Effector CD8-positive, alpha-beta T cell (primary cell): ENCODE measurements around the gene RBM46.

ENCODE experiments used
- DNase-seq: peaks from one replicate; lab custom pipeline; 2025; lab: John Stamatoyannopoulos, UW
- total RNA-seq, 4 experiments: gene quantifications; one replicate each; lab custom pipeline; 2026; lab: John Stamatoyannopoulos, UW

RBM46 gene, protein sequence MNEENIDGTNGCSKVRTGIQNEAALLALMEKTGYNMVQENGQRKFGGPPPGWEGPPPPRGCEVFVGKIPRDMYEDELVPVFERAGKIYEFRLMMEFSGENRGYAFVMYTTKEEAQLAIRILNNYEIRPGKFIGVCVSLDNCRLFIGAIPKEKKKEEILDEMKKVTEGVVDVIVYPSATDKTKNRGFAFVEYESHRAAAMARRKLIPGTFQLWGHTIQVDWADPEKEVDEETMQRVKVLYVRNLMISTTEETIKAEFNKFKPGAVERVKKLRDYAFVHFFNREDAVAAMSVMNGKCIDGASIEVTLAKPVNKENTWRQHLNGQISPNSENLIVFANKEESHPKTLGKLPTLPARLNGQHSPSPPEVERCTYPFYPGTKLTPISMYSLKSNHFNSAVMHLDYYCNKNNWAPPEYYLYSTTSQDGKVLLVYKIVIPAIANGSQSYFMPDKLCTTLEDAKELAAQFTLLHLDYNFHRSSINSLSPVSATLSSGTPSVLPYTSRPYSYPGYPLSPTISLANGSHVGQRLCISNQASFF
- 0 to 0.09 (median 0) reads per million in 4 experiments for total RNA-seq

DNA sequence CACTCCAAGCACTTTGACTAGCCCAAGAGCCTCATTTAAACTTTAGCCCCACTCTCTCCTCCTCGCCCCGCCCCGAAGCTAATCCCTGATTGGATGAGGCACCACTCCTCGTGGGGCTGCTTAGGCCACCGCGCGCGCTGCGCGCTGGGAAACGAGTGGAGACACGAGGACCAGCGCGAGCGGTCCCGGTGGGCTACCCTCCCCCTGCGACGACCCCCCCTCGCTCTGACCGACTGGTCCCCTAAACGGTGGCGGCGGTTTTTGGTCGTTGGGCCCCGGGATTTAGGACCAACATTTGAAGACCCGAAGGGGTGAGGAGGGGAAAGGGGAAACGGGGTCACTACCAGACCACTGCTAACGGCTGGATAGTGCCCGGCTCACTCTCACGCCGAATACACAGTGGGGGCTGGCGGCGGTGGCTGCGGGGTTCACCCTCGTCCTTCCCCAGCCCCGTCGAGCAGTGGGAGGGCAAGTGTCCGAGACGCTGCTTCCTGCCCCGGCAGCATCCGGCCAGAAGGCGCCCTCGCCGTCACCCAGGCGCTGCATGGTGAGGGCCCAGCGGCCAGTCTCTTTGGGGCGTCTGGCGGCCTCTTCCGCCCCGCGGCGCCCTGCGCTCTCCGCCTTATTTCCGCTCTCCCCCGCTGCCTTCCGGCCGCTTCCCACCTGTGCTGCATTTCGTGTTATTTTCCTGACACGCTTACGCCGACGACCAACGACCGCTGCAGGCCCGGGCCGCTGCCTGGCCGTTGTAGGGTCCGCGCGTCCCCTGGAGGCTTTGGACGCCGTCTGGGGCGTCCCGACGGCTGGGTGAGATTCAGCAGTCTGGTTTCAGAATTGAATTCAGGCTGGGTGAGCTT lies at the start of gene RBM46:
Gene RBM46 (plus strand): TSS at position 147 of the 857 bp plus-strand sequence. CDS start 15,481 bp downstream, outside the sequence.
- no peak for DNase-seq

DNA sequence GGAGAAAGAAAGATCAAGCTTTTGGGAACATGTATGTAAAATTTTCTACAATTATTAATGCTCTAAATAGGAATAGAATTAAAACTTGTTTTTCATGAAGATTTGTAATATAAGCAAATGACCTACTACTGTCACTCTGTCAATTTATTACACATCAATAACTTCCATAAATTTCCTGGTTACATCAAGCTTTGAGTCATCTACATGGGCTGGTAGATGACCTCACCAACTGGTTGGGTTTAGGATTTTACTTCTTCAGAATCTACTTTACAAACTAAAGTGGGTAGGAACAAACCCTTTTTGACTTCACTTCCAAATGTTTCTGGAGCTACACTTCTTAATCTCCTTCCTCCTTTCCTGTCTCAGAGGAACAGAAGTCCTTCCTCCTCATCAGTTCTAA lies 49.3 kb upstream of the RBM46 start:
- no peak for DNase-seq

DNA sequence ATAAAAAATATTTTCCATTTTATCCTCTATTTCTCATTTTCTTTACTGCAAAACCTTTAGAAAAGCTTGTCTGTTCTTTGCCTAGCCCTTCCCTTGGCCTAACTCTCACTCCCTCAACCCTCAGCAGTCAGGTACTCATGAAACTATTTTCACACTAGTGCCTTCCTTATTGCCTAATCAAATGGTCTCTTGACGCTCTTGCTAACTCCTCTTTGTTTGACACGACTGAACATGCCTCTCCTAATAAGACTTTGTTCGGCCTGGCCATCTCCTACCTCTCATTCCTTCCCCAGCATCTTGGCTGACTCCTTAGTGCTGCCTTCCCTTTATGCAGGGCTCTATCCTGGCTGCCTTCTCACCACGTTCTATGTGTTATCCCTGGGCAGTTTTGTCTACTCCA lies 48.4 kb upstream of the RBM46 start:
- no peak for DNase-seq

DNA sequence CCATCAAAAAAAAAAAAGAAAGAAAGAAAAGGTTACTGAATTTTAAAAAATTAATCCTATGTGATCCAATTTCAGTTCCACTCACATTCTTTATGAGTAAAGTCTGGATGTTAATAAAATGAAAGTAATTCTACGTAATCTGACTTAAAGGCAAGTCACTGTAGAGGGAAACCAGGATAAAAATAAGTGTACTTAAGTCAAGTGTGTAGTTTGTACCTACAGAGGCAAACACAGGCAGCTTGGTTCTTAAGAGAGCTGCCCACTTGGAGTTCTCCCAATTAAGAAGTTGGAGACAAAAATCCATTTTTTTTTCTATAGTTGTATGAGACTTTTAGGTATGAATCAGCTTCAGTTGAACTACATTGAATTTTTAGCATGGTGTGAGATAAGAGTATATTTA lies 44.3 kb upstream of the RBM46 start:
- DNase-seq = no peak

DNA sequence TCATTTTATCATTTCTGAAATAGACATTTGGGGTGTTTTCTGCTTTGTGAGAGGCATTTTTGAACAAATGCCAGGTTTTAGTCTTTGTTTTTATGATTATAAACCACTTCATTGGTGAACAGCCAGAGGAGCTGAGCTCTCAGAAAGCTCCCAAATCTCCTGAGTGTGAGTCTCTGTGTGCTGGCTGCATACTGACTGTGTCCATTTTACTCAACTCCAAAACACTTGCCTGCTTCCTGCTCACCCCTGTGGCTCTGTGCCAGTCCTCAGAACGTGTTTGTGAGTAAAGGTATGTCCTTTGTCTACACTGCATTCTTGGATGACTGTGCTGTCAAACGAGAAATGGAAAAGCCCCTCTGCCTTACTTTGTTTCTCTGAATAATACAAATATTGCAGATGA lies 42.6 kb upstream of the RBM46 start:
- DNase-seq = no peak

DNA sequence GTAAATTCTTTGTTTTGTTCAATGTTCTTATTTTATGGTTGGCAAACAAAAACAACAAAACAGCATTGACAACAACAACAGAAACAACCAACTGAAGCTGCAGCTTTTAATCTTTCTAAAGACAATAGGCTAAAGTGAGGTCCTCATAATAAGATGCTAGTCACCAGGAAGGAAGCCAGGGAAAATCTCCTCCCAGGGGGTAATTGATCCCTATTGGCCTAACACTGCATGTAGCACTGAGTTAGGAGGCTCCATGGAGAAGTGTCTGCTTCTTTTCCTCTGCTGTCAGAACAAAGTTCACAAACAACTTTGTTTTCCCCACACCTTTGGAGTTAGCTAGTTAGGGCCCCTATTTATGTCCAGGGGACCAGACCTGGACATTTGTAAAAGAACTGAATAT lies 42.0 kb upstream of the RBM46 start:
- DNase-seq = no peak

DNA sequence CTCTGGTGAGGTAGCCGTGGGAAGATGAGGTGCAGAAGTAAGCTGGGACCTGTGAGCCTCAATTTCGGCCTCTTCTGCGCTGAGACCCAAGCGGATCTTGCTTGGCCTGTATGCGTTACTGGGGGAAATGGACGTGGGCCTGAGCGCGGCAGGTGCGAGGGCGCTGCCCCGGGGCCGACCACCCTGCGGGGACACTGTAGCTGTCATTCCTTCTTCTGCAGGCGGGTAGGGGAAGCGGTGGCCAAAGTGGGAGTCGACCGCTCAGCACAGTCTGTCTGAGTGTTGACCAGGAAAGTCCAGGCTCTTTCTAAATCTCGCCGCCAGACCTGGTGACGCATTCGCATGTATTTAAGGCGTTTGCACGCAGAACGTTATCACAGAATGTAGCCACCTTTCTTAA lies 40.6 kb upstream of the RBM46 start:
- DNase-seq = no peak

DNA sequence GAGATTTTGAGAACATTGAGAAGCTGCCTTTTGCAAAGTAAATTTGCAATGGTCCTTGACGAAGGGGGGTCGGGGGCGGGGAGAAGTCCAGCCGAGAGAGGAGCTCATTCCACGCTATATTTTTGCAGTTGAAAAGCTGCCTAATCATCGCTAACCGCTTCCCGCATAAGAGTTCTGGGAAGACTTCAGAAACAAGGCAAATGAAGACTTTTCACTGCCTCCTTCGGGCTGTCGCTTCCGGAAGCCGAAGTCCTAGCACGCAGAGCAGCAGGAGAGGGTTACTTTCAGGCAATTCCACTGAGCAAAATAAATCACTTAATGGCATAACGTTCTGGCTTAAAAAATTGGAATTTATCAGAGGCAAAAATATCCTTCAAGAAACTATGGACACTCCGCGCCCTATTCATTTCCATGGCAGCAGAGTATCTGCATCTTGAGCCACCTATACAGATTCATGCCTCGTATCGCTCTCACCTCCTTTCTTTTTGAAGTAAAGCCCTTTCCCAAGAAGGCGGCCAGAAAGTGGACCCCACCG lies 39.9 kb upstream of the RBM46 start:
- DNase-seq = no peak

DNA sequence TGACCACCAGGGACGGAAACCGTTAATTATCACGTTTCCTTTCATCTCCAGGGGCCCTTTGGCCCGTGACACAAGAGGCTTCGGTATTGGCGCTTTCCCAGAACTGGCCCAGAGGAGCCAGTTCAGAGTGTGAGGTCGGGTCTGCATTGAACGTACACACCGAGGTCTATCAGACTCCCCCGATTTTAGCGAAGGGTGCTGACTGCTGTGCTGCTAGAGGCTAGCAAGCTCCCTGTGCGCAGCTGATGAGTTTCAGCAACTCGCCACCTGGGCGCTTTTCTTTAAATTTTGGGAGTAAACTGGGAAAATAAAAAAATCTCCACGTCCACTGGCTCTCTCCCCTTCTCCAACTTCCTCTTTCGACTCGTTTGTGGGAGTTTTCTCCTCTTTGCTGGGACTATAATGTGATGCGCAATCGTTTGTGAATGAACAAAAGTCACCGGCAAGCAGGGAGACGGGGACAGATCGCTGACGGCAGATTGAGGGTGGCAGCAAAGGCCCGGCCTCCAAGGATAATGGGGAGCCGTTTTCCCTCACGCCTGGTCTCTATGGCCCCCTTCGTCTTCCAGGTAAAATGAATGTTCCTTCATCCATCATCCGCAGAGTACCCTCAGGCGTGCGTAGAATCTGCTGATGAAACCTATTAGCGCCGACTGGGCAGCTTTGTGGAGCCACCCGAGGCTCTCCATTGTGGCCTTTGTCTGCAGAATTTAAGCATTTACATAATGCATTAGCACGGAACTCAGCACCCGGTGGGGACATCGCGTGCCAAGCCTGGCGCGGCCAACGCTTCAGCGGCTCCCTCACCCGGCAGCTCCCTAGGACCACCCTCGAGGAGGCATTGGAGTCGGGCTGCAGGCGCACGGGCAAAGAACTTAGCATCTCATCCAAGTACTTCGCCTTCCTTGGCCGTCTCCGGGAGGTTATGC lies 38.9 kb upstream of the RBM46 start:
- no peak for DNase-seq

DNA sequence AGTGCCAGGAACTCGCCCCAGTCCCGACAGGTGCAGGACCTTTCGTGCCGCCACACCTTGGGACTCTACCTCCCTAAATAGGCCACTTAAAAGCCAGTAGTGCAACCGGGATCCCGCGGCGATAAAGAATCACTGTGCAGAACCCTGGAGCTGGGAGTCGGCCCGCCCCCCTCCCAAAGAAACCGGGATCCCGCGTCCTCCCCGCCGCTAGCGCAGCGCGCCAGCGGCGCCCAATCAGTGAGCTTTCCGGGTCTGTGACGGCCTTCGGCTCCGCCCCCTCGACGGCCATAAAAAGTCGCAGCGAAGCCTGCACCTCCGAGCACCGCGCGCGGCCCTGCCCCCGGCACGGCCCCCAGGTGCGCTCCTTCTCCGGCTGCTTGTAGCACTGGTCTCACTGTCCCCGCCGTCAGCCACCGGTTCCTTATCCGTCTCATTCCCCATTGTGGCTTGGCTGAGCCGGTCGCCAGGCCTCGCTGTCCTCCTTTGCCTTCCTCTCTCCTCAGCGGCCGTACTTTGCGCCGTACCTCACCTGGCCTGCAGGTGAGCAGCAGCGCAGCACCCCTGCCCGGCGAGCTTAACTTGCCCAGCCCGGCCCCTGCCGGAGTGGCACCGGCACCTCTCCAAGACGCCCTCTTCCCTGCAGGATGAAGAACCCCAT lies 37.3 kb upstream of the RBM46 start, which contains the start of gene LRAT:
Gene LRAT (plus strand): TSS at position 318 of the 658 bp plus-strand sequence. CDS start 327 bp downstream, at position 645.
- no peak for DNase-seq

DNA sequence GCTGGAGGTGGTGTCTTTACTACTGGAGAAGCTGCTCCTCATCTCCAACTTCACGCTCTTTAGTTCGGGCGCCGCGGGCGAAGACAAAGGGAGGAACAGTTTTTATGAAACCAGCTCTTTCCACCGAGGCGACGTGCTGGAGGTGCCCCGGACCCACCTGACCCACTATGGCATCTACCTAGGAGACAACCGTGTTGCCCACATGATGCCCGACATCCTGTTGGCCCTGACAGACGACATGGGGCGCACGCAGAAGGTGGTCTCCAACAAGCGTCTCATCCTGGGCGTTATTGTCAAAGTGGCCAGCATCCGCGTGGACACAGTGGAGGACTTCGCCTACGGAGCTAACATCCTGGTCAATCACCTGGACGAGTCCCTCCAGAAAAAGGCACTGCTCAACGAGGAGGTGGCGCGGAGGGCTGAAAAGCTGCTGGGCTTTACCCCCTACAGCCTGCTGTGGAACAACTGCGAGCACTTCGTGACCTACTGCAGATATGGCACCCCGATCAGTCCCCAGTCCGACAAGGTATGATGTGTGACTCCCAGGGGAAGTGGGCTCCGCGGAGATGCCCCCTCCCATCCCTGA lies 36.6 kb upstream of the RBM46 start:
- no peak for DNase-seq

DNA sequence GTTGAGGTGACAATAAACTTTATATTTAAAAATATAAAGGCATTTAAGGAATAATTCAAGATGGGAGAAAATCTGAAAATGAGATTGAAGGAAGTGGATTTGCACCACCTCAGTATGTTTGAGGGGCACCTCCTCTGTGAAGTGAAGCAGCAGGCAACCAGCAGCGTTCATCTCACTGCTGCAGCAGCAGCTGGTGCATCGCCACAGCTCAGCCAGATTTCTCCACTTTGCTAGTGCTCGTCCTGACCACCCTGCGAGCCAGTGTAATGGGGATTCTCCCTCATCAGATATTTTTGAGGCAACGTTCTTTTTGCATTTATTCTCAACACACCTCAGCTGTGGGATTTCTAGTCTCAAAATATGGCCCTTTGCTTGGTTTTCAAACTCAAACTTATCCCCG lies 23.4 kb upstream of the RBM46 start:
- DNase-seq = no peak

DNA sequence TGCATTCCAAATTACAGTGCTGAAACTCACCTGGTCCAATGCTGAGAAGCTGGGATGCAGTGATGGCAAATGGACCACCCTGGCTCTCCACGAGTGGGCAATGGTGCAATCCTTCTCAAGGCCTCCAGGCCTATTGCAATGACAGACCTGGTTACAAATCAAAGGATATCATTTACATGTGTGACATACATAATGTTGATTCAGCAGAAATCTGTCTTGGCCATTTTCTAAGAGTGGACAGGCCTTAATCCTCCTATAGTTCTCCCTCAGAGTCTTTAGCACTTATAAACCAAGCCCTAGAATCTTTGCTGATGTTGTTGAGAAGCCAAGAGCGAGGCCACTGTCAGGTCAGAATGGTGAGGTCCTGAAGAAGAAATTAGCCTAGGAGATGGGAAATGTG lies 20.2 kb upstream of the RBM46 start:
- DNase-seq = no peak

DNA sequence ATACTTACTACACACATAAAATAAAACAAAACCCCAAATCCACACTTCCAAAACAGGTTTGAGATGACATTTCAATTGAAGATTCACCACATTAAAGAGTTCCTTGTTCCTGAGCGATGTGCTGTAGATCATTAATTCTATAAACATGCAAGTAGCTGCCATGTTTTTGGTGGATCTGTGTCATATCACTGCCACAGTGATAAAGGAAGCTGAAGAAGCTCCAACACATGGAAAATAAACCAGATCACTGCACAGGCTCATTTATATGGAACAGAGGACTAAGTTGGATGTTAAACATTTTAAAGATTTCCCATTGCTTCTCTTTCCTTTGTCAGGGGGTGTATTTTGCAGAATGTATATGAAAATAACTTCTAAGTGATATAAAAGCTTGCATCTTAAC lies 2.8 kb upstream of the RBM46 start:
- no peak for DNase-seq

DNA sequence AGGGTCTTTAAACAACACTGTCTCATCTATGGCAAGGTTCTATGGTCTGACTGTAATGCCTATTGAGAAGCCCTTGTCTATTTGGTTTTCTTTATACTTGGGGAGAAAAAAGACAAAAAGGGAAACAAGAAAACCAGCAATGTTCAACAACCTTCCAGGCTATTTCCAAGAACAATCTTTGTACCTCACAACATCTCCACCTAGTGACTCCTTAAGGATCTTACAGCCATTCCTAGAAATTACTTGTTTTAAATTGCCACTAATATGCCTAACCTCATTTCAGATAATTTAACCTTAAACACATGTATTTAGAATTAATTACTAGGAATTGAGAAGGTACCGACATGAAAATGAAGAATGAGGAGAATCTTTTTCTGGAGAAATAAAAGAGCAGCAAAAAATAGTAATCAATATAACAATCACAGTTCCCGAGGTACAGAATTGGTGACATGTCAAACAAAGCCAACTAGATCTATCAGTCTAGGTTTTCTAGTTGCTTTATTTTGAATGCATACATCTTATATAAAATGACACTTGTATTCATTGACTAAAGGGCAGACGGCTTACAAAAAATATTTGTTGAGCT lies 1.6 kb upstream of the RBM46 start:
- DNase-seq = no peak

DNA sequence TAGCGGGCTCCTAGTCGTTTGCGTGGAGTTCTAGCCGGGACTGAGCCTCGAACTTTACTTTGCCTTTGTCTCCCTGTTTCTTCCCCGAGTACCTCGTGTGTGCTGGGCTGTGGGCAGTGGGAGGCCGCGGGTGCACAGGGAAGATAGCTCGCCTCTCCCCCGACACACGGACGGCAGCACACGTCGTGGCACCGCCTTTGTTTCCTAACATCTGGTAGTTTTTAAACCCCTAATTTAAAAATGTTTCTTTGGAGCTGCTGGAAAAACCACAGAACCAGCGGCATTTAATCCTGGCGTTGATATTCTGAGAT lies 866 bp downstream of the RBM46 start:
- DNase-seq = no peak

DNA sequence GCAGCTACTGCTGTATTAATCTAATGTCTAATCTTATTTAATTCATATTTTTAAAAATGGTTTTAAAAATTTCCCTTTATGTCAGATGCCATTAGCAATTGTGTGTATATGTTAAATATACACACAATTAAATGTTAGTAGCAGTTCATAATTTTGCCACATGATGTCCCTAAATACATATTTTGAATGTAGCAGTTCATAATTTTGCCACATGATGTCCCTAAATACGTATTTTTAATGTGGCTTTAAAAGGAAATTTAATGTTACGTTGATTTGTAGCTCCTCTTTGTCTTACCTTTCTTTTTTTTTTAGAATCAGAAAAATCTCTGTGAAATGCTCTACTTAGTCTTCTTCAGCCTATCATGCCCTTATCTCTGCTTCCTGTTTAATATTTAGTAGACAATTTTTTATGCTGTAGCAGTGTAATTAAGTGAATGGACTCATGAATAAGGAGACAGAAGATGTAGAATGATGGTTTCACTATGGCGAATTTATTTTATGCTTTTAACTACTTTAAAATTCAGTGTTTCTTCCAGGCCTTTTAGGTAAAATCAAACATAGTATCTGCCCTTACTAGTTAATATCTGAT lies 26.1 kb downstream of the RBM46 start:
- DNase-seq = no peak

DNA sequence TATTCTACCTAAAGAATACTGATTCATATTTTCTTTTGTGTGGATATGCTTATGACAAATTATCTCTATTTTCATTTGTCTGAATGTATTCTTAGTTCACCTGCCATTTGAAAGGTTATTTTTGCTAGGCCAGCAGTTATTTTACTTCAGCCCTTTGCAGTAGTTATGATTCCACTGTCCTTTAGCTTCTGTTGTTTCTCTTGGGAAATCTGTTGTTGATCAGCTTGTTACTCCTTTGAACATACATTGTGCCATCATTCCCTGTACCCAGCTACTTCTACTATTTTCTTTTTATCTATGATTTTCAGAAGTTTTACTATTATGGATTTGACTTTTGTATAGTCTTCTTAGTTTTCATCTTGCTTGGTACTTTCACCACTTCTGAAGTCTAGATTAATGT lies 37.2 kb downstream of the RBM46 start:
- no peak for DNase-seq

DNA sequence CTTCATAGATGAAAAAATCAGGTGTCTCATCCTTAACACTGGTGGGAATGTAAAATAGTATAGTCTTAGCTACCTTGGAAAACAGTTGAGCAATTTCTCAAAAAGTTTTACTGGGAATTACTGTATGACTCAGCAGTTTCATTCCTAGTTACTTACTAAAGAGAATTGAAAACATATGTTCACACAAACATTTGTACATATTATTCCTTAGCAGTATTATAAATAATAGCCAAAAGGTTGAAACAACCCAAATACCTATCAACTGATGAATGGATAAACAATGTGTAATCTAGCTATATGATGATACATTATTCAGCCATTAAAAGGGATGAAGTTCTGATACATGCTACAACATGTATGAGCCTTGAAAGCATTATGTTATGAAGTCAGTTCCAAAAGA lies 41.7 kb downstream of the RBM46 start:
- DNase-seq = no peak

DNA sequence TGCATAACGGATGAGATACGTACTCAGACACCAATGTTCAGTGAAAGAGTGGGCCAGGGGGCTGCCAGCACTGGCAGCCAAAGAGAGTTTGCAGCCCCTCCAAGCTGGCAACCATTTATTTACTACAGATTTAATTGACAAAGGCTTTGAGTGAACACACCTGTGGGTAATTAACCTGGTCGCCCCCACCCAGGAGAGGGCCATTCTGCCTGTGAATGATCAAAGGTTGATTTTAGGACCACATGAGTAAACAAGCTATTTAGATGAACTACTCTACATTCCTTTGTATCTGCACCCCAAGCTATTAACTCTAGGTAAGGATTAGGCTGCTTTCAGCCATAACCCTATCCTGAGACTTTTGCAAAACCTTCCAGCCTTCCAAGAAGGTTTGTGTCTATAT lies 55.0 kb downstream of the RBM46 start:
- DNase-seq = no peak
